Tibial nerve (tissue), 4 donors: ENCODE measurements around the gene DMD.

Source experiments
- CTCF ChIP-seq, 5 experiments: fragments of 200-600 bp in 3 of 5; fragments of 450-650 bp in 2 of 5; sonication (generic) in 3 of 5; IDR thresholded peaks; one replicate each; pipeline ENCODE4 v1.5.1; 2016 to 2019; ENCODE audit warnings: antibody characterized with exemption in 5 of 5, mild to moderate bottlenecking in 3 of 5, moderate library complexity in 2 of 5
- EP300 ChIP-seq, 2 donors: sonication (generic); formaldehyde crosslinking; IDR thresholded peaks; one replicate each; pipeline ENCODE4 v1.6.1; 2017; ENCODE audit warnings: antibody characterized with exemption in 2 of 2, mild to moderate bottlenecking in 1 of 2
- POLR2A ChIP-seq, 2 donors: fragments of 450-650 bp; IDR thresholded peaks; one replicate each; pipeline ENCODE4 v1.6.1; 2017; ENCODE audit warnings: antibody characterized with exemption in 2 of 2, mild to moderate bottlenecking in 2 of 2, moderate library complexity in 2 of 2

GRCh38 chrX:31314921-31315320 lies 1896.4 kb downstream of the DMD start:
- no peak for TF ChIP-seq CTCF (IDR thresholded peaks at IDR 0.05)
- no peak for TF ChIP-seq POLR2A (IDR thresholded peaks at IDR 0.05)
- peak in 1 of 2 donors; percentile 53 for TF ChIP-seq EP300 (IDR thresholded peaks at IDR 0.05)
